ENCODE results near the gene MAP3K5.
"Not testable (repeated sequence)": the region's sequence is repeated elsewhere in the genome, so short reads cannot be mapped to it uniquely, and the experiment has no call there.

MAP3K5 gene

DNA sequence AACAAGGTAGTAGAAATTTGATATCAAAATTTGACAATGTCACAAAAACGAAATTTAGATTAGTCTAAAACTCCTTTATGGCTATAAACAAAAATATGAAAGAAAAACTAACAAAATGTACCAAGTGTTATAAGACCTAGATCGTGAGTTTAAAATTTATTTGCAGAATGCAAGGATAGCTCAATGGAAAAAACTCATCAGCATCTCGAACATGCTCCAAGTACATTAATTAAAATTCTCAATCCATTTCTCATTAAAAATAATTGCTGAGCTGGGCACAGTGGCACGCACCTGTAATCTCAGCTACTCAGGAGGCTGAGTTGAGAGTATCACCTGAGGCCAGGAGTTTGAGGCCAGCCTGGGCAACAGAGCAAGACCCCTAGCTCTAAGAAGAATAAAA lies 70.8 kb downstream of the MAP3K5 start:
- DNase-seq (ENCODE audit: low spot score) = no peak

DNA sequence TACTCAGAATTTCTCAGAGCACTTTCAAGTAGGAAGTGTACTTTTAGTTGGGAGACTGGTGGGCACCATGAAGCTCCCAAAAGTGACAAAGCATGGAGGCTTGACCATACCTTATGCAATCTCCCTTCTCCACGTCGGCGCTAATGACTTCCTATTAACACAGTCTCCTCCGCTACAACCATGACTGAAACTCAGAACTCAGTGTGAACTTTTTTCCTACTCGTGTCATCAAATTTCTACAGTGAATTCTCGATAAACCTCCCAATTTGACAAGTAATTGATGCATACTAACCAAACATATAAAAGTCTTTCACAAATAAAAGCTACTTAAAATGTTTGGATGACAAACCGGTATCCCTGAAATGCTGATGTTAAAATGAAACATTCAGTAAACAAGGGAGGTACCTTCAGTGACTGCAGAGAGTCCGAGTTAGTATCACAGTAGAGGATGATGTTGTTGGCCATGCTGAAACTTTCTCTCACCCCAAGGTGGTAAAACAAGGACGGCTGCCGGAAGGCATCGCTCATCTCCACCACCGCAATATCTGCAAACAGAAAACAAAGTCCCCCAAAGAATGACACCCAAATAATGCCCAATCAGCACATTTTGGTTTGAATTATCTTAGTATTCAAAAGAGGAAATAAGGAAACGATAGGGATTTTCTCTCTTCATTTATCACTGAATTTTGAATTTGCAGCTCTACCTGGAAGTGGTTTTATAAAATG lies 72.1 kb downstream of the MAP3K5 start:
- DNase-seq (ENCODE audit: low spot score) = no peak

DNA sequence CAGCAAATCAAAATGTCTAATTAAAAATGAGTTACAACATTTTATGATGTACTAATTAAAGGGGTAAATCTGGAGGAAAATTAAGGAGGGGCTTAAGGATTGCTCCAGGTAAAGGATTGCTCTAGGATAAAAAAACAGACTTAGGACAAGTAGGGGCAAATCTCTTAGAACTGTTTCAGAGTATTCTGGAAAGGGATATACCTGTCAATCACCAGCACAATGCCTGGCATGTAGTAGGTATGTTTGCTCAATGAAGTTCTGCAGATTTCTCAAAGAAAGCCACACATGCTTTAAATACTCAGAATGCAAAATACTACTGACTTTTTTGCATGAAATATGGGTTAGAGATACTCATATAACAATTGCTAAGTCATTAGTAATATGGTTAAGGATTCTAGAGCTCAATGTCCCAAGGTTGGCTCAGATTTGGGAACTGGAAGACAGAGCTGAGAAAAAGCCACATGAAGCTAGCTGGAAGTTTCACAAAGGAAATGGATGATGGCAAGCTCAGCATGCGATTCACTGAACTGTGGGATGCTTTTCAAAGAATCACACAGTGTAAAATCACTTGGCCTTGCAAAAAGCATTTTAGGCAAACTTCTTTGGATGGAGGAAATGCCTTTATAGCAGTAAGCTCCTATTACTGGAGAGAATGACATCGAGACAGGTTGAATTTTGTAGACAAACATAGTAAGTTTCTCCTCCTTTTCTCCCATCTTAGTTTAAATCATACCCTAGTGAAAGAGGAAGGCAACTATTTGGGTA lies 72.8 kb downstream of the MAP3K5 start:
- DNase-seq (ENCODE audit: low spot score) = peak; percentile 12

DNA sequence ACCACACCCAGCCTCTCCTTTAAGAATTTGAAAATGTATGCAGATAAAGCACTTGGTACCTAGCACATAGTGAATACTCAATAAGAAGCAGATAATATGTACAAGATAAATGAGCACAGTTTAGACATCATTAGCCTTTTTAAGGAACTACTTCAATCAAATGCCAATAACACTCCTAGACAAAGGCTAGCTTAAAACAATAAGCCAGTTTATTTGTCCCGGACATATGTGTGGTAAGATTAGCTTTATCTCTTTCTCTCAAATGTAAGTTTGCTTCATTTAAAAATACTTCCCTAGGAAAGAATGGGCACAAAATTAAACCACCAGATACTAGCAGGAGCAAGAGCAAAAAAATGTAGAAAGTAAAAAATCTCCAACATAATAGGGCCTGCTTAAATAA lies 73.8 kb downstream of the MAP3K5 start:
- DNase-seq (ENCODE audit: low spot score) = no peak

DNA sequence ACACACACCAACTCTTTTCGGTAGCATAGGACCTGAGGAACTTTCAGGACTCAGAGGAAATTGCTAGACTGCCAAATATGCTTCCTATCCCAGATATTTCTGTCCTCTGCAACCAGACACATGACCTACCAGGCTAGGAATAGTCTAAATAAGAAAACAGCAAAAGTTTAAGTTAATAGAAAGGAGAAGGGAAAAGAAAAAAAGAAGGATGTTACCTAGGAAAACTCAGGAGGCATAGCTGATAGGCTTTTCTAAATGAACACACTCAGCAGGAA lies 74.6 kb downstream of the MAP3K5 start:
- no peak for DNase-seq (ENCODE audit: low spot score)

DNA sequence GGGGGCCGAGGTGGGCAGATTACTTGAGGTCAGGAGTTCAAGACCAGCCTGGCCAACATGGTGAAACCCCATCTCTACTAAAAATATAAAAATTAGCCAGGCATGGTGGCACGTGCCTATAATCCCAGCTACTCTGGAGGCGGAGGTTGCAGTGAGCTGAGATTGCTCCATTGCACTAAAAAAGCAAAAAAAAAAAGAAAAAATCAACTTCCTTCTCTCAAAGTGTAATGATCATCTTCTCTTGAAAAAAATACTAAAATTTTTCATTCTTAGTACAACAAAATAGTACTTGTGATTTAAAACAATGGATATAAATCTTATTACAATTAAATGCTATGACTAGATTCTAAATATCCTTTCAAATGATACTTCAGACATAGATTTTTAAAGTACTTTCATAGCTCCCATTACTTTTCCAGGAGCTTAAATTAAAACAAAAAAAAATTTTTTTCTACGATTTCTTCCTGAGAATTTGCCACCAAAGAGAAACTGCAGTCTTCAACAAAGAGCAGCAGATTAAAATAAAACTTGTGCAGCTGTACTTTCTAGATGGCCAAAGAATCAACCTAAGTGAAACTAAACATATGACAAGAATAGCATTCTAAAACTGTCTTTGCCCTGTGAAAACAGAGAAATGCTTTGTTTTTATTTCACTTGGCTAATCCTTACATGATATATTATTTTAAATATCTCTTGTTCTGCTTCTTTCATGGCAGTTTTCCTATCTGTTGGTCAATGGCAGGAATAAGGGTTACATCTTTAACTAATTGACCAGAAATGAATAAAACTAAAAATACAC lies 75.2 kb downstream of the MAP3K5 start:
- DNase-seq (ENCODE audit: low spot score) = no peak

DNA sequence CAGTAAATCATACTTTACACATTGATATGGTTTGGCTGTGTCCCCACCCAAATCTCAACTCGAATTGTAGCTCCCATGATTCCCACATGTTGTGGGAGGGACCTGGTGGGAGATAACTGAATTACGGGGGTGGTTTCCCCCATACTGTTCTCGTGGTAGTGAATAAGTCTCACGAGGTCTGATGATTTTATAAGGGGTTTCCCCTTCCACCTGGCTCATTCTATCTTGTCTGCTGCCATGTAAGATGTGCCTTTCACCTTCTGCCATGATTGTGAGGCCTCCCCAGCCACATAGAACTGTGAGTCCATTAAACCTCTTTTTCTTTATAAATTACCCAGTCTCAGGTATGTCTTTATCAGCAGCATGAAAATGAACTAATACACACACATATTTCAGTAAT lies 79.6 kb downstream of the MAP3K5 start:
- not testable (repeated sequence) for DNase-seq (ENCODE audit: low spot score)

DNA sequence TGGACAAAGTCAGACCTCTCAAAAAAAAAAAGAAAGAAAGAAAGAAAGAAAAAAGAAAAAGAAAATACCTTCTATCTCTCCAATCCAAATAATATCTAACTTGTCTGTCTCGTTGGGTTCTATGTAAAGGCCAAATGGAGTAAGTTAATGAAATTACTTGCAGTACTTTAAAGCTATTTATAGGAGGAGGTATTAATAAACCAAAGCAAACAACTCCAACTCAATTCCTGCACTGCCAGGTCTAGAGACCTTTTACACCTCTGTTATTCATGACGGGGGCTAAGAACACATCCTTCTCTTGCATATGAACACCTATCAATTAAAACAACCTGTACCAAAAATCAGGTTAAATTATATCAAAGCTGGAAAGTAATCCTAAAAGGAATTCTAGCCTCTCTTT lies 80.6 kb downstream of the MAP3K5 start:
- DNase-seq (ENCODE audit: low spot score) = no peak

DNA sequence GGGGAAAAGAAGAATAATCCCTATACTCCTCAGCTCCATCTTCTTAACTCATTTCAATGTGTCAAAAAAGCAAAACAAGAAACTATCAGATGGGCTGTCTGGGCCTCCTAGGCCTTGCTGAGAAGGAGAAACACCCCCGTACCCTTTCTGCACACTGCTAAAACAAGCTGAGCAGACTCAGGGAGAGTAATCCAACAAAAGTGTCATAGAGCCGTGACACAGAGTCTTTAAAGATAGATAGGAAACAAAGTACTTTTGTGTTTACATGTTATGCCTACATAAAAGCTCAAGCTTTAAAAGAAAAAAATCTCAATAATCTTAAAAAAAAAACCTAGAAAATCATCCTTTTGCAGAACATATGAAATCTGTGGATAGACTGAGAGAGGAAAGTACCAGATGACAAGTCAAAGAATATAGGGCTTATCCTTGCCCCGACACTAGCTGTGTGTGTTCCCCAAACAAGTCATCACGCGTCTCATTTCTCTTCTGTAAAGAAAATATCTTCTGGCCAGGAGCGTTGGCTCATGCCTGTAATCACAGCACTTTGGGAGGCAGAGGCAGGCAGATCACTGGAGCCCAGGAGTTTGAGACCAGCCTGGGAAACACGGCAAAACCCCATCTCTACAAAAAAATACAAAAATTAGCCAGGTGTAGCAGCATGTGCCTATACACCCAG lies 81.3 kb downstream of the MAP3K5 start:
- DNase-seq (ENCODE audit: low spot score) = no peak

DNA sequence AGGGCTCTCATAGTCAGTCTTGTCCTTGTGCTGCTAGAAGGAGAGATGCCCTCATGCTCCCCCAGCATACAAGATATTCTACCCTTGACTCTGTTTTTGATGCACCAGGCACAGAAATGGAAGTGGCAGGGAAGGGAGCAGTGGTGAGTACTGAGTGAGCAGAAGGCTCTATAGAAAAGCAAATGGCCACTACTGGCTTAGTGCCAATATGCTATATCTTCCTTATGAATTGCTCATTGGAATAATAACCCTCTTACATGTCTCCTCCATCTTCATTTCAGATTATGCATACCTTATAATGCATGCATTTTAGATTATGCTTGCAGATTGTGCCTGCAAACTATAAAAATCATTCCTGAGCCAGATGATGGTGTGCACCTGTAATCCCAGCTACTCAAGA lies 82.8 kb downstream of the MAP3K5 start:
- no peak for DNase-seq (ENCODE audit: low spot score)

DNA sequence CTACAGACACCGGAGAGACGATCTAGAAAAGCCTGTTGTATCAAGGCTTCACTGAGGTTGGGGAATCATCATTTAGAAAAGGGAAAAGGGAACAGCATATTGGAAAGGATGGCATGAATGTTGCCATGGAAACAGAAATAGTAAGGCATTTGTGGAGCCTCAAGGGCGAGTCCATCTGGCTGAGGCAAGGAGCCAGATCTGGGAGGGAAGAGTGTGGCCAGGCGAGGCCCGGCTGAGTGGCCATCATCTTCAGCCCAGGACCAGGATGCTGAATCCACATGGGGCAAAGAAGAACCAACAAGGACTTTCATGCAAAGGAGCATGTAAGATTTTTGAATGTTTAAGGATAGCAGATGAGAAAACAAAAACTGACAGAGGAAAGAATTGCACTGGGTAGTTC lies 85.8 kb downstream of the MAP3K5 start:
- DNase-seq (ENCODE audit: low spot score) = no peak

DNA sequence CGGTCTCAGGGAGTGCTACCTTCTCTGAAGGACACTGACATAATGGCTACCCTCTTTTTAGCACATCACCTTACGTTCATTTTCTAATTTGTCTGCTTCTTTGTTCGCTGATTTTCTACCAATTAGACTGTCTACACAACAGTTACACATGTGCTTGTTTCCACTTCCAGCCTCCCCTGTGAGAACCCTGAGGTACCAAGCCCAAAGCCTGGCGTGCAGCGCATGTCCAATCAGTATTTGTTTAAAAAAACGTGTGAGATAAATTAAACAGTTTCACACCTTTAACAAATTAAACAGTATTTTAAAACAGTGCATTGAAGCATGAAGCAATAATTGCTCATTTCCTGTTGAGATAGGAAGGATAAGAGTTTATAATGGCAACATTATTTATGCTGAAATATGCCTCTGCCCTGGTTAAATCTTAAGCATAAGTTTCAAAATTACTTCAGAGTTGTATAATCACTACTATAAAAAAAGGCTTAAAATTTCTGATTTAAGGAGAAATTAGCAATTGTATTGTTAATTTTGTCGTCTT lies 88.9 kb downstream of the MAP3K5 start:
- no peak for DNase-seq (ENCODE audit: low spot score)

DNA sequence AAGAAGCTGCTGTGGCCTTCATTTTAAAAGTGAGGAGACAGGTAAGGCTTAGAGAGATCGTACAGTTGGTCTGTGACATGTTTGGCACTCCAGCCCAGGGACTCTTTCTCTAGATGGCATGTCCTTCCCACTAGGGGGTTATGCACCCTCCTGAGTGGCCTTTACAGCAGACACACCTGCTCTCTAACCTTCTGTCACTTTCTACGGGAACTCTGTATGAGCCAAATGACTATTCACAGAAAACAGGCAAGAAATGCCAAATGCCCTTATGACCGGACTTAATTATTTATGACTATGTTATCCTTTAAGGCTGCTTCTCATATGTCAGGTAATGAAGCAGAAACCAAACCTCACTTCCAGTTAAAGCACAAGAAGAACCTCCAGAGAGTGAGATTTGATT lies 91.2 kb downstream of the MAP3K5 start:
- no peak for DNase-seq (ENCODE audit: low spot score)

DNA sequence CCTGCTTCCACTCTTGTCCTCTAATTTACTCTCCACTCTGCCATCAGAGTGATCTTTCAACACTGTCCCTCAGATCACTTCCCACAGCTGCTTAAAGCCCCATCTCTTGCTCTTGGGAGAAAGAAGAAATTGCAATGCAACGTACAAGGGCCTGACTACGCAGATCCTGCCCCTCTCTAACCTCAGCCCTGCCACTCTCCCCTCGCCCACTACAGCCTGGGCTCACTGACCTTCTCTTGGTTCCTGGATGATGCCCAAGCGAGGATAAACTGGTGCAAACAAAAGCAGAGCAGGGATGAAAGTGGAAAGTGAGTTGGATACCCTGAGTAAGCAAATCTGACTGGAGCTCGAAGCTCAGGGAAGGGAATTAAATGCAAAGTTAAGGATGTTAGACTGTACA lies 92.9 kb downstream of the MAP3K5 start:
- no peak for DNase-seq (ENCODE audit: low spot score)

DNA sequence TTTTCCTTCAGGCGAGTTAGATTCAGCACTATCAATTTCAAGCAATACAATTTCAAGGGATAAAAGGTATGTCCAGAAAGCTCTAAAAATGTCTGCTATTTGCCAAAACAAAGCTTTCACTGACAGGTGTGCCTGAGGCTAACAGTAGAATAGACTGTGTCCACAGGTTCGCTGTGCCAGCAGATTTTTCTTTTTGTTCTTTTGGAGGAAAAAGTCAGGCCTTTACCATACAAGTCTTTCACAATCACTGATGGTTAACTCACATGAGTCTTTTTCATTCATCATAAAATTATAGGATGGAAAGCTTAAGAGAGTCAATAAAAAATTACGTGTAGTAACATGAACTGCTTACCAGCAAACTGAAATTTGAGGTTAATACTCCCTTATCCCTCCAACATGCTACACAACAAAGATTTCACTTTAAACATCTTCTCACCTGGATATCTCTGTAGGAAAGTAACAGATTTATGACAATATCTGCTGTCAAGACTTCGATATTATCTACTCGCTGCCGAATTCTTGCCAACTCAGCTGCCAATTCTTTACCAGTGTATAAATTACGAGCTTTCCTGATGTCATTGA lies 95.4 kb downstream of the MAP3K5 start:
- no peak for DNase-seq (ENCODE audit: low spot score)

DNA sequence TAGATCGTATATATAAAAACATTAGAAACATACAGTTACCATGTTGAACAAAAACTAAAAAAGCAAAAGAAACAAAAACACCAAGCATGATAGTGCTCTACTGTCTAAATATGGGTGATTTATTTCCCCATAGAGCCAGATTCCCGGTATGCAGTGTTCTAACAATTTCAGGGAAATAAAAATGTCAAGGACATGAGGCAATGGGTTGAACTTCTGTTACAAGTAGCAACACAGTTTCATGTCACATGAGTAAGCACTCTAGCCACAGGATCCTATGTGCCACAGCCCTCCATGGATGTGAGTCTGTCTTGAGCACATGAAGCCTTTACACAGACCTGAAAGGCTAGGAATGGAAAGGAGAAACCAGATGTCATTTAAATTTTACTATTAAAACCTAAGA lies 96.0 kb downstream of the MAP3K5 start:
- no peak for DNase-seq (ENCODE audit: low spot score)

DNA sequence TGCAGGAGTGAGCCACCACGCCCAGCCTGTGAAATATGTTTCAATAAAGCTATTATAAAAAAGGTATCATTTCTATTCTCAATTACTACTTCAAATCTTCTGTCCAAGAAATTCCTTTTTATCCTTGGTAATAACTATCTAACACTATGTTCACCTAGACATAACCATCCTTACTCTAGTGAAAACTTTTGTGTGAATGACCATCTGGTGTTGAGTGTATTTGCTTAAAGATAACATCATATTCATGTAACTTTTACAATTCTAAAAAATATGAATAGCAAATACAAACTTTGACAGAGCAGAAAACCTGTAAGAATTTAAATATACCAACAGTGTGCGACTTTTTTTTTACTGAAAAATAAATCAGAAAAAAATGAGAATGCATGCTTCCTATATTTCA lies 96.9 kb downstream of the MAP3K5 start:
- DNase-seq (ENCODE audit: low spot score) = no peak

DNA sequence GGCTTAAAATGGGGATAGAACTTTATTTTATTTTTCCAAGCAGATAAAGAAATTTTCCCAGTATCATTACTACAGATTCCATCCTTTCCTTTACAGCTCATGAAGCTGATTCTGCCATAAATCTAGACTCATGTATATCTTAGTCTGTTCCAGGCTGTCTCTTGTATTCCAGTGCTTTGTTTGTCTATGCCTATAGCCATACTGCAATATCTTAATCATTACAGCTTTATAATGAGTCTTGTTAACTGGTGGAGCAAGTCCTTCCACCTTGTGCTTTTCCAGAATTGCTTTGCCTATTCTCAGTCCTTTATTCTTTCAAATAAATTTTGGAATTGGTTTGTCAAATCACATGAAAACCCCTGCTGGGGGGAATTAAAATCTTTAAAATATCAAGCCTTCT lies 99.2 kb downstream of the MAP3K5 start:
- no peak for DNase-seq (ENCODE audit: low spot score)

DNA sequence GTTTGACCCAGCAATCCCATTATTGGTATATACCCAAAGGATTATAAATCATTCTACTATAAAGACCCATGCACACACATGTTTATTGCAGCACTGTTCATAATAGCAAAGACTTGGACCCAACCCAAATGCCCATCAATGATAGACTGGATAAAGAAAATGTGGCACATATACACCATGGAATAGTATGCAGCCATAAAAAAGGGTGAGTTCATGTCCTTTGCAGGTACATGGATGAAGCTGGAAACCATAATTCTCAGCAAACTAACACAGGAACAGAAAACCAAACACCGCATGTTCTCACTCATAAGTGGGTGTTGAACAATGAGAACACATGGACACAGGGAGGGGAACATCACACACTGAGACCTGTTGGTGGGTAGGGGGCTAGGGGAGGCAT lies 104.4 kb downstream of the MAP3K5 start:
- not testable (repeated sequence) for DNase-seq (ENCODE audit: low spot score)

DNA sequence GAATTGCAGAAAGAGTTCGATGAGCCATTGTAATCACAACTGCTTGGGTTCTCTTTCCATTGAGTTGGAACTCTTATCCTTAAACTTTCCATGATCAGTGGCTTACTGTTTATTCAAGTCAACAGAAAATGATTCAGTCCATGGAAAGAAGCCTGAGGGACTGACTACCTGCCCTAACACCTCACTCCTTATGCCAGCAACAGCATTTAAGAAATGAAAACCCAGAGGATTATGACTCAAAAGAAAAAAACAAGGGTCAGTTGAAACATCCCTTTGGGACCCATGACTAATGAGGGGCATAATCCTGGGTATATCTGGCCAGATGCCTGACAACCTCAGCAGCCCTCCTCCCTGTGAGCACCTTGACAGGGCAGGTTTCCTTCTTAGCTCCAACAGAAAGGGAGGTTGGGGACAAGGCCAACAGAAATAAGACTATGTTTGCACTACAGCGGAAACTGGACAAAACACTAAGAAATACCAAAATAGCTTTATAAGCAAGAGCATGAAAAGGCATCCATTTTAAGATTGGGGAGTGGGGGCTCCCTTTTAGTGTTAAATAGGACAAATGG lies 106.7 kb downstream of the MAP3K5 start:
- DNase-seq (ENCODE audit: low spot score) = no peak

DNA sequence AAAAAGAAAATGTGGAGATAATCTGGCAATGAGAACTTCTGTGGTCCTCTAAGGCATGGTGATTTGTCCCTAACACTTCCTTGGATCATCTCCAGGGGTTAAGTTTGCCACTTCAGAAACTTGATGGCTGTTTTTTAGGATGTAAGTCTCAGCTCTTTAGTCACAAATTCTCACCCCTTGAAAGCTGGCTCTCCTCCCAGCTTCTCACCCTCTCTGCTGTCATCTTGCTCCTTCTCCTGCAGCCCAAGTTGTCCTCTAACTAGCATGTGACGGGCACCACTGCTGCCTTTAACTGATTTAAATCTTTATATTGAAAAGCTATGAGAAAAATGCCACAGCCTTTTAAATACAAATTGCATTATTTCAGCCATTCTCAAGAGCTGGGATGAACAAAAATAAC lies 107.8 kb downstream of the MAP3K5 start:
- DNase-seq (ENCODE audit: low spot score) = no peak

All from germinal center (tissue), 1 donor.